ENCODE data around the gene NCK2.

DNA sequence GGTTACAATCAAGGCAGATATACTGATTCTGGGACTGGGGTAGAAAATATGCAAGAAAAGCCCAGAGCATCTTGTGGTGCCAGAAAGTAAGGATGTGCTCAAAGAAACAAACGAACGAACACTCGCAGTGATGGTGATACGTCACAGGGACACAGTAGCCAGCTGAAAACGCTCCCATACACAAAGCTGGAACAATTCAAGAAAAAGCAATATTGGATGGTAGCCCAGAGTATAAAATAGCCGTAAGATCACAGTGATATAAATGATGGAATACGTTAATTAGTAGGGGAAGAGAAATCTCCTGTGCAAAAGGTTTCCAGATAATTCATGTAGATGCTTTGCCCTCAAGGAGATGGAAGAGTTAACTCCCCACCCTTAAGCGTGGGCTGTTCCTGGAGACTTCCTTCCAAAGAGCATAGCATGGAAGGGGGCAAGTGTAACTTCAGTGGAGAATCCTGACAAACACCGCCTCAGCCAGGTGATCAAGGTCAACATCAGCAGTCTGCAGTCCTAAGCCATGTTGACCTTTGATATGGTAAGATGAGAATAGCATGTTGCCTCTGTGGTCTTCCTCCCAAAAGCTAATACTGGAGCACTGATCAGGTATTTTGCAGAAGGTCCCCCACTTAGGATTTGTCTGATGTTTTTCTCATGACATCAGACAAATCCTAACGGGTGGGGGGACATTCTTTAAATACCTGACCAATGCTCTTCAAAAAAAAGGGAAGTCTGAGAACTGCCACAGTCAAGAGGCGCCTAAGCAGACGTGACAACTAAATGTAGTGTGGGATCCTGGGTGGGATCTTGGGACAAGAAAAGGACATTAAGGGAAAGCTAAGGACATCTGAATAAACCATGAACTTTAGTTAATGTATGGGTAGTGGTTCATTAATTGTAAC, 99.0 kb downstream of the NCK2 start:
- no peak for TF ChIP-seq POLR2A (IDR thresholded peaks at IDR 0.05; ENCODE audit: low read depth, low read length)
- TF ChIP-seq, protein P1, sequence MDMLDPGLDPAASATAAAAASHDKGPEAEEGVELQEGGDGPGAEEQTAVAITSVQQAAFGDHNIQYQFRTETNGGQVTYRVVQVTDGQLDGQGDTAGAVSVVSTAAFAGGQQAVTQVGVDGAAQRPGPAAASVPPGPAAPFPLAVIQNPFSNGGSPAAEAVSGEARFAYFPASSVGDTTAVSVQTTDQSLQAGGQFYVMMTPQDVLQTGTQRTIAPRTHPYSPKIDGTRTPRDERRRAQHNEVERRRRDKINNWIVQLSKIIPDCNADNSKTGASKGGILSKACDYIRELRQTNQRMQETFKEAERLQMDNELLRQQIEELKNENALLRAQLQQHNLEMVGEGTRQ (IDR thresholded peaks at IDR 0.05; ENCODE audit: low read depth, low read length): no peak
- TF ChIP-seq RAD21 (IDR thresholded peaks at IDR 0.05; ENCODE audit: low read length): no peak
- TF ChIP-seq, protein P2, sequence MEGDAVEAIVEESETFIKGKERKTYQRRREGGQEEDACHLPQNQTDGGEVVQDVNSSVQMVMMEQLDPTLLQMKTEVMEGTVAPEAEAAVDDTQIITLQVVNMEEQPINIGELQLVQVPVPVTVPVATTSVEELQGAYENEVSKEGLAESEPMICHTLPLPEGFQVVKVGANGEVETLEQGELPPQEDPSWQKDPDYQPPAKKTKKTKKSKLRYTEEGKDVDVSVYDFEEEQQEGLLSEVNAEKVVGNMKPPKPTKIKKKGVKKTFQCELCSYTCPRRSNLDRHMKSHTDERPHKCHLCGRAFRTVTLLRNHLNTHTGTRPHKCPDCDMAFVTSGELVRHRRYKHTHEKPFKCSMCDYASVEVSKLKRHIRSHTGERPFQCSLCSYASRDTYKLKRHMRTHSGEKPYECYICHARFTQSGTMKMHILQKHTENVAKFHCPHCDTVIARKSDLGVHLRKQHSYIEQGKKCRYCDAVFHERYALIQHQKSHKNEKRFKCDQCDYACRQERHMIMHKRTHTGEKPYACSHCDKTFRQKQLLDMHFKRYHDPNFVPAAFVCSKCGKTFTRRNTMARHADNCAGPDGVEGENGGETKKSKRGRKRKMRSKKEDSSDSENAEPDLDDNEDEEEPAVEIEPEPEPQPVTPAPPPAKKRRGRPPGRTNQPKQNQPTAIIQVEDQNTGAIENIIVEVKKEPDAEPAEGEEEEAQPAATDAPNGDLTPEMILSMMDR (conservative IDR thresholded peaks at IDR 0.05; ENCODE audit: low read depth, low read length): no peak
- no peak for TF ChIP-seq BHLHE40 (IDR thresholded peaks at IDR 0.05; ENCODE audit: low read depth, low read length)
- TF ChIP-seq MXI1 (IDR thresholded peaks at IDR 0.05; ENCODE audit: borderline replicate concordance, low read depth, low read length): no peak
- TF ChIP-seq NFE2L2 (IDR thresholded peaks at IDR 0.05; ENCODE audit: low read depth, low read length): no peak
- TF ChIP-seq RCOR1 (IDR thresholded peaks at IDR 0.05; ENCODE audit: insufficient replicate concordance, low read length): no peak
- TF ChIP-seq, protein P3, sequence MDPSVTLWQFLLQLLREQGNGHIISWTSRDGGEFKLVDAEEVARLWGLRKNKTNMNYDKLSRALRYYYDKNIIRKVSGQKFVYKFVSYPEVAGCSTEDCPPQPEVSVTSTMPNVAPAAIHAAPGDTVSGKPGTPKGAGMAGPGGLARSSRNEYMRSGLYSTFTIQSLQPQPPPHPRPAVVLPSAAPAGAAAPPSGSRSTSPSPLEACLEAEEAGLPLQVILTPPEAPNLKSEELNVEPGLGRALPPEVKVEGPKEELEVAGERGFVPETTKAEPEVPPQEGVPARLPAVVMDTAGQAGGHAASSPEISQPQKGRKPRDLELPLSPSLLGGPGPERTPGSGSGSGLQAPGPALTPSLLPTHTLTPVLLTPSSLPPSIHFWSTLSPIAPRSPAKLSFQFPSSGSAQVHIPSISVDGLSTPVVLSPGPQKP (IDR thresholded peaks at IDR 0.05; ENCODE audit: borderline replicate concordance, low read depth, low read length): no peak
- TF ChIP-seq CHD1 (IDR thresholded peaks at IDR 0.05; ENCODE audit: low read depth, low read length): no peak
- no peak for TF ChIP-seq MAZ (IDR thresholded peaks at IDR 0.05; ENCODE audit: borderline replicate concordance, low read depth, low read length)
- no peak for TF ChIP-seq CEBPB (IDR thresholded peaks at IDR 0.05; ENCODE audit: low read depth, low read length)

All from IMR-90 (cell line).